Mesothelial cell of epicardium (in vitro differentiated cells): ENCODE measurements around the gene MKRN2. TPM values are rescaled to one million over a fixed set of nuclear protein-coding genes. Genes with fewer than 3 reads are reported as not detected.
"Not testable (repeated sequence)": the region's sequence is repeated elsewhere in the genome, so short reads cannot be mapped to it uniquely, and the experiment has no call there.

ENCODE experiments used
- DNase-seq, 2 experiments: peaks; one replicate each; pipeline ENCODE4 v3.0.0; 2021; ENCODE audit warnings: low spot score in 2 of 2; ENCODE audit not compliant: unreplicated experiment in 2 of 2
- H3K27ac Mint-ChIP-seq: 2 replicates; pipeline ENCODE4 v1.8.0; 2021; ENCODE audit warnings: mixed read lengths
- H3K27me3 Mint-ChIP-seq: 2 replicates; pipeline ENCODE4 v1.8.0; 2021; ENCODE audit warnings: low read depth, mixed read lengths
- H3K36me3 Mint-ChIP-seq: 2 replicates; pipeline ENCODE4 v1.8.0; 2021; ENCODE audit warnings: mixed read lengths
- H3K4me1 Mint-ChIP-seq: 2 replicates; pipeline ENCODE4 v1.8.0; 2021; ENCODE audit warnings: mixed read lengths
- H3K4me3 Mint-ChIP-seq: 2 replicates; pipeline ENCODE4 v1.8.0; 2021; ENCODE audit warnings: mild to moderate bottlenecking, moderate library complexity, mixed read lengths
- H3K9me3 Mint-ChIP-seq: 2 replicates; pipeline ENCODE4 v1.8.0; 2021; ENCODE audit warnings: mixed read lengths
- total RNA-seq: library from RNA; stranded (reverse); gene quantifications from 3 replicates; pipeline ENCODE4 v1.2.1, GENCODE V29; 2021
- TF ChIP-seq, protein P1 (sequence below): fragments of 200-600 bp; sonication (generic); IDR thresholded peaks from one replicate; pipeline ENCODE4 v1.5.0; 2021; ENCODE audit warnings: antibody characterized with exemption; ENCODE audit not compliant: unreplicated experiment

The MKRN2 gene
- total RNA-seq, 1 donor from 2014 or later = 34.2 TPM

DNA sequence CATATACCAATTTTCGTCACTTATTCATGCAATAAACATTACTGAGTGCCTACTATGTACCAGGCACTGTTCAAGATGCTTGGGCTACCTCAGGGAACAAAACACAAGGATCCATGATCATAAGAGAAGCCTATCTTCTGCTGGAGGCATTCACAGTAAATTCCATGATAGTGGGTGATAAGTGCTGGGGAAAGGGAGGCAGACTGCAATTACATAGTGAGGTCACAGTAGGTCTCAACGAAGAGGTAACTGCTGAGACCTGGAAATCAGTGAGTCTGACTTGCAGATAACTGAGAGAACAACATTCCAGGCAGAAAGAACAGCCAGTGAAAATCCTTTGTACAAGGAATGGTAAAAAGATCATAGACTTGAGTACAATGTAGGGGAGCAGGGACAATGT, 73.4 kb downstream of the MKRN2 start:
- Mint-ChIP-seq H3K9me3 (no peaks in the 10 kb centered on the region), H3K4me3 (no peak overlapping the region), H3K27ac (no peak overlapping the region), H3K4me1 (peaks cover 9% of the 10 kb centered on the region), H3K27me3 (no peaks in the 10 kb centered on the region), H3K36me3 (peaks cover 6% of the 10 kb centered on the region)
- TF ChIP-seq, protein P1, sequence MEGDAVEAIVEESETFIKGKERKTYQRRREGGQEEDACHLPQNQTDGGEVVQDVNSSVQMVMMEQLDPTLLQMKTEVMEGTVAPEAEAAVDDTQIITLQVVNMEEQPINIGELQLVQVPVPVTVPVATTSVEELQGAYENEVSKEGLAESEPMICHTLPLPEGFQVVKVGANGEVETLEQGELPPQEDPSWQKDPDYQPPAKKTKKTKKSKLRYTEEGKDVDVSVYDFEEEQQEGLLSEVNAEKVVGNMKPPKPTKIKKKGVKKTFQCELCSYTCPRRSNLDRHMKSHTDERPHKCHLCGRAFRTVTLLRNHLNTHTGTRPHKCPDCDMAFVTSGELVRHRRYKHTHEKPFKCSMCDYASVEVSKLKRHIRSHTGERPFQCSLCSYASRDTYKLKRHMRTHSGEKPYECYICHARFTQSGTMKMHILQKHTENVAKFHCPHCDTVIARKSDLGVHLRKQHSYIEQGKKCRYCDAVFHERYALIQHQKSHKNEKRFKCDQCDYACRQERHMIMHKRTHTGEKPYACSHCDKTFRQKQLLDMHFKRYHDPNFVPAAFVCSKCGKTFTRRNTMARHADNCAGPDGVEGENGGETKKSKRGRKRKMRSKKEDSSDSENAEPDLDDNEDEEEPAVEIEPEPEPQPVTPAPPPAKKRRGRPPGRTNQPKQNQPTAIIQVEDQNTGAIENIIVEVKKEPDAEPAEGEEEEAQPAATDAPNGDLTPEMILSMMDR = no peak
- DNase-seq = no peak

DNA sequence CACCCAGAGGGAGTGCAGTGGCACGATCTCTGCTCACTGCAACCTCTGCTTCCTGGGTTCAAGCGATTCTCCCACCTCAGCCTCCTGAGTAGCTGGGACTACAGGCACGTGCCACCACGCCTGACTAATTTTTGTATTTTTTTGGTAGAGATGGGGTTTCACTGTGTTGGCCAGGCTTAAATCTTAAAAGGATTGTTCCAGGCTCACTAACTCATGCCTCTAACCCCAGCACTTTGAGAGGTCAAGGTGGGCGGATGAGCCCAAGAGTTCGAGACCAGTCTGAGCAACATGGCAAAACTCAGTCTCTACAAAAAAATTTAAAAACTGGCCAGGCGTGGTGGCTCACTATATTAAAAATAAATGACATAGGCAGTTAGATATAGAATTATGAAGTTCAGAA, 74.0 kb downstream of the MKRN2 start:
- not testable (repeated sequence) for H3K27ac Mint-ChIP-seq, H3K4me3 Mint-ChIP-seq, H3K9me3 Mint-ChIP-seq, H3K36me3 Mint-ChIP-seq, H3K4me1 Mint-ChIP-seq, H3K27me3 Mint-ChIP-seq, DNase-seq

DNA sequence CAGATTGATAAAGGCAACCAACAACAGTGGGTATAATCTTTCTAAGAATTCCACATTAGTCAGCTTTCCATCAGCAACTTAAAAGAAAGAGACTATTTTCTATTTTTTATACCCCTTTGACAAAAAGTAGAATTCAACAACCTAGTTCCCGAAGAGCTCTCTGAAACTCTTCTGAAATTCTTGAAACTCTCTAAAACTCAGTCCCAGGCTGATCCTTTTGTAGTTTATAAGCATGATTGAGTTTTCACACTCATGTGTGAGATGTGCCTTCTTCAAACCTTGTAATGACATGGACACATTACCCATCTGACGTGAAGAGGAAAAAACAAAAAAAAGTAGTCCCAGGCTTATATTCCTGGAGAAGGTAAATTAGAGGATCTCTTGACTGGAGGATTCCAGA, 75.6 kb downstream of the MKRN2 start:
- Mint-ChIP-seq H3K27ac (peak overlapping the region; percentile 14), H3K9me3 (no peaks in the 10 kb centered on the region), H3K4me1 (peaks cover 7% of the 10 kb centered on the region), H3K27me3 (no peaks in the 10 kb centered on the region), H3K4me3 (no peak overlapping the region), H3K36me3 (peaks cover 6% of the 10 kb centered on the region)
- TF ChIP-seq, protein P1 = no peak
- DNase-seq = no peak

DNA sequence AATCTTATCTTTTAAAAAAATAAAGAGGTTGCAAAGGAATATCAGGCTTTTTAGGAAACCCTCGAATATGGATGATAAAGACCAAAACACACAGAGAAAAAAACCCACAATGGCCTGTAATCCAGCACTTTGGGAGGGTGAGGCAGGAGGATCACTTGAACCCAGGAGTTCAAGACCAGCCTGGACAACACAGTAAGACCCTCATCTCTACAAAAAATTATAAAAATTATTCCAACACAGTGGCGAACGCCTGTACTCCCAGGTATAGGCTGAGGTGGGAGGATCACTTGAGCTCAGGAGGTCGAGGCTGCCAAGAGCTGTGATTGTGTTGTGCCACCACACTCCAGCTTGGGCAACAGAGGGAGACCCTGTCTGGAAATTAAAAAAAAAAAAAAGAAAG, 76.2 kb downstream of the MKRN2 start:
- Mint-ChIP-seq H3K27me3 (no peaks in the 10 kb centered on the region), H3K36me3 (peaks cover 6% of the 10 kb centered on the region), H3K4me1 (peaks cover 7% of the 10 kb centered on the region), H3K9me3 (no peaks in the 10 kb centered on the region), H3K4me3 (no peak overlapping the region), H3K27ac (no peak overlapping the region)
- TF ChIP-seq, protein P1 = no peak
- no peak for DNase-seq

Other genes with a start within 250 kb of the MKRN2 start
- gene TSEN2, start 72.6 kb upstream of the MKRN2 start, total RNA-seq = 29.0 to 34.0 TPM (median 30.8 TPM) in 3 replicates
- 0.25 to 0.29 TPM (median 0.29 TPM) in 3 replicates for gene MKRN2OS, start 11.6 kb upstream of the MKRN2 start, total RNA-seq
- 108 to 116 TPM (median 111 TPM) in 3 replicates for gene RAF1, start 107.0 kb downstream of the MKRN2 start, total RNA-seq
- gene TMEM40, start 202.2 kb downstream of the MKRN2 start, total RNA-seq = 7.8 to 8.3 TPM (median 8.0 TPM) in 3 replicates
- gene CAND2, start 239.6 kb downstream of the MKRN2 start, total RNA-seq = 13.2 to 14.4 TPM (median 14.0 TPM) in 3 replicates